Diencephalon (tissue), 1 donor: ENCODE results near the gene UBALD1. TPM values are rescaled to one million over a fixed set of nuclear protein-coding genes. Genes with fewer than 3 reads are reported as not detected.

Experiments
- small RNA-seq: library from RNA; depleted of rRNA; stranded (forward); fragments of <200 nt; gene quantifications from one replicate; pipeline ENCODE3, GENCODE V24; 2014
- total RNA-seq: library from RNA; depleted of rRNA; stranded (reverse); fragments of >200 nt; gene quantifications from one replicate; pipeline ENCODE4 v1.2.3, GENCODE V29; 2014

UBALD1 gene
- total RNA-seq: 2.1 TPM

DNA sequence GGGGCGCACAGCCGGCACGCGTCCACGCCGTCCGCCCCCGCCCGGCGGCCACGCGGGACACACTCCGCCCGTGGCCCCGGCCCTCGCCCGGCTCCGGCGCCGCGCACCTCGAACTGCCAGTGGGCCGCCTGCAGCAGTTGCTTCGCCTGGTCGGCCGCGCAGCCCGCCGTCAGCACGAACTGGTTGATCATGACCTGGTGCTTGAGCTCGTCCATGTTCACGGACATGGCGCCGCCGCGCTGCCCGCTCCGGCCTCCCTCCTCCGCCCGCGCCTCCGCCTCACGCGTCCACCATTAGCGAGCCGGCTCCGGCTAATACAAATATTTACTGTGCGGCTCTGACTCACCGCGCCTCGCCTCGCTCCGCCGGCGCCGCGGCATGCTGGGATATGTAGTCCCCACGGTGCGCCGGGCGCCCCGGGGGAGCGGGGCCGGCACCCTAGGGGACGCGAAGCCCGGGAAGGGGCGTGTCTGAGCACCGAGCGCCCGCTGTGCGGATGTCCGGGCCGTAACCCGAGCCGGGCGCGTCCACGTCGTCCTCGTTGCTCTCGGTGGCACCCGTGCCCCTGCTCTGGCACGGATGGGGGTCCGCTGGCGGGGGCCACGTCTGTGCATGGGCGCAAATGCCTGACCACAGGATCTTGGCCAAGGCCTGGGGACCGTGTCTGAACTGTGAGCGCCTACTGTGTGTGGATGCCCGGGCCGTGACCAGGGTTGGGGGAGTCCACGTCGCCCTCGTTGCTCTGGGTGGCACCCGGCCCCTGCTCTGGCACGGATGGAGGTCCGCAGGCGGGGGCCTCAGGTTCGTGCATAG is at the start of gene UBALD1:
TSS of gene UBALD1 (minus strand) at position 318 of the 813 bp plus-strand sequence. CDS start at position 227, 91 bp downstream.

DNA sequence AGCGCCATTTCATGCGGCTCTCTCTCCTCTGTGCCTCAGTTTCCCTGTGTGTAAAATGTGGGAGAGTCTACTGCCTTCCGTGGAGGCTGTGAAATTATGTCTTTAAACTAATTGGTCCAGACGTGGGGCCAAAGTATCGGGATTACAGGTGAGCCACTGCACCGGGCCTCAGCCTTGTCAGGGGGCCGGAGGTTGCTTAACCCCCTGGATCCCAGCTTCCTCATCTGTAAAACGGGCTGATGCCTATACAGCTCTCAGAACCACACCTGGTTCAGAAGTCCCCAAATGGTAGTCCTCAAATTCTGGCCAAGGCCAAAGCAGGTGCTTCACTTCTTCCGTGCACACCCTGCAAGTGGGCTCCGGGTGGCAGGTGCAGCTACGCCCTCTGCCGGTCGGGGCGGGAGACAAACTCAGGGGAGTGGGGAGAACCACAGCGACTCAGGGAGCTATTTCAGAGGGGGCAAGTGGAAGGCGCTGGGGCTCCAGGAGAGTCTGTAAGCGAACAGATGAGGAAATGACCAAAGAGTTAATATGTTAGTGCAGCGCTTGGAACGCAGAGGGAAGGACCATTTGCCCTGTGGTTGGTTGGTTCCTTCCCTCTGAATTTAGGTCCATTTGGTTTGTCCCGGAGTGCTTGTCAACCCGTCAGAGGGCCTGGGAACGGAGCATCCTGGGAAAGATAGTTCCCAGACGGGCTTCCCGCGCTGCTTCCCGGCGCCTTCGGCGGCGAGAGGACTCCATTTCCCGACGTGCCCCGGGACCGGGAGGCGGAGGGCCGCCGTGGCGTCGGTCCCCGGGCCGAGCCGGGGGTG is 9.5 kb upstream of the UBALD1 start, which contains the start of gene MGRN1:
TSS of gene MGRN1 (plus strand) at position 812 of the 812 bp plus-strand sequence. CDS start 135 bp downstream, outside the sequence.

Small RNAs within 50 kb of the gene (small RNA-seq; reads per million reads assigned to genes)
- gene RN7SL850P: not detected

Other genes with a start within 250 kb of the UBALD1 start
- 3.0 TPM for gene VASN, start 243.0 kb downstream of the UBALD1 start, total RNA-seq
- 29.5 TPM for gene CORO7, start 198.3 kb downstream of the UBALD1 start, total RNA-seq
- 33.0 TPM for gene DNAJA3, start 189.0 kb downstream of the UBALD1 start, total RNA-seq
- gene NMRAL1, start 140.3 kb downstream of the UBALD1 start, total RNA-seq: 49.1 TPM
- gene HMOX2, start 138.5 kb downstream of the UBALD1 start, total RNA-seq: 58.8 TPM
- gene CDIP1, start 76.1 kb downstream of the UBALD1 start, total RNA-seq: 18.5 TPM
- 0.46 TPM for gene C16orf96, start 58.5 kb downstream of the UBALD1 start, total RNA-seq
- gene MGRN1, start 9.9 kb upstream of the UBALD1 start, total RNA-seq: 43.8 TPM
- gene NUDT16L1, start 78.7 kb upstream of the UBALD1 start, total RNA-seq: 47.5 TPM
- gene ANKS3, start 119.4 kb upstream of the UBALD1 start, total RNA-seq: 44.3 TPM
- 2.1 TPM for gene DNAAF8, start 119.6 kb upstream of the UBALD1 start, total RNA-seq
- gene ZNF500, start 152.3 kb upstream of the UBALD1 start, total RNA-seq: 8.8 TPM
- not detected for gene SEPTIN12, start 173.5 kb upstream of the UBALD1 start, total RNA-seq
- not detected for gene SMIM22, start 180.5 kb upstream of the UBALD1 start, total RNA-seq
- 62.7 TPM for gene ROGDI, start 187.7 kb upstream of the UBALD1 start, total RNA-seq
- gene GLYR1, start 232.4 kb upstream of the UBALD1 start, total RNA-seq: 72.2 TPM
- gene UBN1, start 232.6 kb upstream of the UBALD1 start, total RNA-seq: 17.1 TPM